GM21515 (cell line): Measurements from ENCODE around the gene GSTCD.
"Not testable (repeated sequence)": the region's sequence is repeated elsewhere in the genome, so short reads cannot be mapped to it uniquely, and the experiment has no call there.

Source experiments
- ATAC-seq: cut with Tn5 transposase; IDR thresholded peaks from one replicate; pipeline ENCODE4 v1.9.1; 2021; ENCODE audit not compliant: unreplicated experiment

Gene GSTCD

DNA sequence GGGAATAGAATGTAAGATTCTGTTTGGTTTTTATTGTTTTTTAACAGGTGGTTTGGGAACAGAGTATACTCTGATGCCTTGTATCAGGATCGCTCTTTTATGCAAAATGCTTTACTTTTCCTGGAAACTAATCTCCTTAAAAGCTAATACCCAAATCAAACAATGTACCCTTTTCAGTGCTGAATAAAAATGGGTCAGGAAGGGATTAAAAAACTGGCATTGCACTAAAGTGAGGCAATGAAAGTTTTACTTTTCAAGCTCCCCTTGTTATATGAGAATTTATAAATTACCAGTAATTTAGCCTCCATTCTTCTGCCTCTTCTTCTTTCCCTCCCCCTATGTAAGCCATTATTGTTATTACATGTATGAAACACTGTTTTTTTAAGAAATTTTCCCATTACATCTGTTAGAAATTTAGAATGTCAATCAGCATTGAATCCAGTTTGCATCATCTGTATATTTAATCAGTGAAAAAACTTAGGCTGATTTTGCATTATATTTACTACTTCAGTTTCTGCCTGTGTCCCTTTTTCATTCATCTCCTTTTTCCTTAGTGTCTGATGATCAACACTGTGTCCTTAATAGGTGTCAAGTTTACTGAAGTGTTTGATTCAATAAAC lies 97.0 kb downstream of the GSTCD start:
- ATAC-seq: no peak

DNA sequence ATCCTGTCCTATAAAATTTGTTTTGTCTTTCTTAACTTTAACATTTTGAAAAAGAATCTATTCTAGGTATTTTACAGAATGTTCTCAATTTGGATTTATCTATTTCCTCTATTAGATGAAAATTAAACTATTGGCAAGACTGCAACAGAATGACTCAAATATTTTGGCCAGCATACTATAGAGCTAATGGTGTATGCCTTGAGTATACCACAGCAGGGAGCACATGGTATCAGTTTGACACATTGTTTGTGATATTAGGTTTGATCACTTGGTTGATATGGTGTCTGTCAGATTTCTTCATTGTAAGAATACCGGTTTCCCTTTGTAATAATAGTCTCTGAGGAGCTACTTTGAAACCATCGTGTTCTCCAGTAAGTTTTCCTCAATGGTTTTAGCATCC lies 98.9 kb downstream of the GSTCD start:
- no peak for ATAC-seq

DNA sequence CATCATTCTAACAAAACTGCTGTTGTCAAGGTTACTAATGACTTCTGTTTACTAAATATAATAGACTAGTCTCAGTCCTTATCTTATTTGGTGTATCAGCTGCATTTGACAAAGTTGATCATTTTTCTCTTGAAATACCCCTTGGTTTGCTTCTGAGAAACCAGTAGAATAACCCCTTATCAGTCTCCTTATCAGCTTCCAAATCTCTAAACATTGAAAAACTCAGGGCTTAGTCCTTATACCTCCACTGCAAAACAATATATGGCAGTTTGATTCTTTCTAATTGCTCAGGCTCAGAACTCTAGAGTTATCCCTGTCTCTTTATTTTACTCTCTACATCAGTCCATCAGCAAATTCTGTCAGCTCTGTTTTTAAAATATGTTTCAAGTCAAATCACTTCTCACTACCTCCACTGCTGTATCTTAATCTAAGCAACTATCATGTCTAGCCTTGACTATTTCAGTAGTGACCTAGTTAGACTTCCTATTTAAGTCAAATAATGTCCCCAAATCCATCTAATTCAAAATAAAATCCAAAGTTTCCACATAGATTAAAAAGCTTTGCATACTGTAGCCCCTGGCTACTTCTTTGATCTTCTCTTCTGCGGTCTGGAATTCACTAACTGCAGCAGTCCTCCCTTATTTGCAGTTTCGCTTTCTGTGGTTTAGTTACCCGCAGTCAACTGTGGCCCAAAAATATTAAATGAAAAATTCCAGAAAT lies 99.6 kb downstream of the GSTCD start:
- no peak for ATAC-seq

DNA sequence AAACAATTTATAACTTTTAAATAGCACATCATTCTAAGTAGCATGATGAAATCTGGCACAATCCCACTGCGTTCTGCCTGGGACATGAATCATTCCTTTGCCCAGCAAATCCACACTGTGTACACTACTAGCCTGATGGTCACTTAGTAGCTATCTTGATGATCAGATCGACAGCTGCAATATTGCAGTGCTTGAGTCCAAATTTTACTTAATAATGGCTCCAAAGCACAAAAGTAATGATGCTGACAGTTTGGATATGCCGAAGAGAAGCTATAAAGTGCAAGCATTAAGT lies 100.1 kb downstream of the GSTCD start:
- ATAC-seq: no peak

DNA sequence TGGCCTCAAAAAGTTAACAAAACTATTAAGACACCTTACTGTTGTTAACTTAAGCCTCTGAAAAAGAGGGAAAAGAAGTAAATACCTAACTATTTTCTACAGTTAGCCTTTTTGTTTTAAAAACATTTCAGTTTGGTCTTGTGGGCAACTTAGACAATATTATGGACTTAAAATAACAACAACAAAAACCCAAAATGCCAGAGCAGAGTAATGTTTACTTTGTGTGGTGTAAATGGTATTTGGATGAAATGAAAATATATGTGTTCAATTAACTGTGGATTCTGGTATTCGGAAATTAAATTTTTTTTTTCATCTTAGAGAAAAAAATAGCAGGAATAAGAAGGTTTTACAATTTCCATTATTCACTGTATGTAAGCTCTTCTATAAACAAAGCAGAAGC lies 107.1 kb downstream of the GSTCD start:
- no peak for ATAC-seq

DNA sequence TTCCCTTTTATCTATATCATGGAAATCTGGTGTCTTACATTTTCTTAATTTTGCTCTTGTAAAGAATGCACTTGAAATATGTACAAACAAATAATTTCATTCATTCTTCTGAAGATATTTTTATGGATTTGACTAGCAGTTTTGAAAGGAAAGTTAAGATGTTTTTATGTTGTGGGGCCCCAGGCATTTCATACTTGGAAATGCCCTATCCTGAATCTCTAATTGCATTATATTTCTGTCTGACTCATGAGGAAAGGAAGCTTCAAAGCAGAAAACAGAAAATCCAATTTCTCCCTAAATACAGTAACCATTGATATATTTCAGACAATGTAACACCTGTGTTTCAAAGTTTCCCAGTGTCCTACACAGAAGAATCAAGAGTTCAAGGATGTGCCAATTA lies 113.5 kb downstream of the GSTCD start:
- ATAC-seq: no peak

DNA sequence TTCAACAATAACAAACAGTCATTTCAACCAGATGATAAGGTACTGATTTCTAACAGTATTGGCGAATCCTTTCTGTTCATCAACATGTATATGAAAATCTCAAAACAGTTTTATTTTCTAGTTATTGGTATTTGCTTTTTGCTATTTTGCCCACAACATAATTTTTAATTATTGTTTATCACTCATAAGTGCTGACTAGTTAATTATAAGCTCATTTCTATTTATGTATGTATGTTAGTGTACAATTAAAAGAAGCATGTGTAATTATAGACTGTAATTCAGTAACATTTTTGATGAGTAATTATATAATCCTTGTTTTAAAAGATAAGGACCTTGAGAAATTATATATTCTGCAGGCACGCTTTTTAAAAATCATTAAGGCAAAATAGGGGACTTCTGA lies 119.5 kb downstream of the GSTCD start:
- ATAC-seq: no peak

DNA sequence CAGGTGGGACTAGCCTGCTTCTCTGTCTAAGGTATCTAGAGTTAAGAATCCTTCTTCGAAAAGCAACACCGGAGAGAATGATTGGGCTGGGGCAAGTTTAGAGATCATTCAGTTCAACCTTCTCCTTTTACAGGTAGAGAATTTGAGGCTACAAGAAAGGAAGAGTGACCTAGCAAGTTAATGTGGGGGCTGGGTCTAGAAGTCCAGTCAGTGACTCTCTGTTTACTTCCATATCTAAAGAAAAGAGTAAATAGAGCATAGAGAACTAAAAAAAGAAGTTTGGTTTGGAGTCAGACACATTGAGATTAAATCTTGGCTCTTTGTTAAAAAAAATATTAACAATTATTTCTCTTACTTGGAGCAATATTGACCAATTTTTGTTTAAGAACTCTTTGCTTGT lies 122.6 kb downstream of the GSTCD start:
- ATAC-seq: no peak

DNA sequence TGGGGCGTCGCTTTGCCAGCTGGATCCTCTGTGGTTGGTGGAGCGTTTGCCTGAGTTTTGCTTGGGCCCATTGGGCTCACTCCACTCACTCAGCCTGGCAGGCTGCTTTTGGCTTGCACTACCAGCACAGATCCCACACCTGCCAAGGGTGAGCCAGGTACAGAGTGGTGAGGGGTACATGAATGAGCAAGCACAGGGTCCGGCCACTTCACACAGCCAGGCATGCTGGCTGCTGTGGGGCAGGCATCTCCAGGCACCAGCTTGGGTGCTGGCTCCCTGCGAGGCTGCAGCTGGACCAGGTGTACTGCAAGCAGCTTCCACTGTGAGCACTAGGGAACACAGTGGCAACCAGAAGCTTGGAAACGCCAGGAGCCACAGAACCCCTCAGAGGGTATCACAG lies 126.6 kb downstream of the GSTCD start:
- ATAC-seq: no peak

DNA sequence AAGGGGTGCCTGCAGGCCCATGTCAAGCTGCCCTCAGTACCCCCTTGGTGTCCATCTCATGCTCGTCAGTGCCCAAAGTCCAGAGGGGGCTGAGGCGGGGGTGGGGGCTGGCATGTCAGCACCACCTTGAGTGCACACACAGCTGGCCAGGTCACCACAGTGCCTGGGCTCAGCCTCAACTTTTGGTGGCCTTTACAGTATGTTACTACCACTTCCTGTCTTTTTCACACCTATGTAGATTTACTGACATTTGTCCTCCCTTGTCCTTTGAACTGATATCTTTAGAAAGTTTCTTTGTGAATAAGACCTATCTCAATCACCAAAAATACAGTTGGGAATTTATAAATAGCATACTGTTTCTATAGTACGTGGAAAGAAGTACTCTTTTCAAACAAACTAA lies 128.0 kb downstream of the GSTCD start:
- no peak for ATAC-seq

DNA sequence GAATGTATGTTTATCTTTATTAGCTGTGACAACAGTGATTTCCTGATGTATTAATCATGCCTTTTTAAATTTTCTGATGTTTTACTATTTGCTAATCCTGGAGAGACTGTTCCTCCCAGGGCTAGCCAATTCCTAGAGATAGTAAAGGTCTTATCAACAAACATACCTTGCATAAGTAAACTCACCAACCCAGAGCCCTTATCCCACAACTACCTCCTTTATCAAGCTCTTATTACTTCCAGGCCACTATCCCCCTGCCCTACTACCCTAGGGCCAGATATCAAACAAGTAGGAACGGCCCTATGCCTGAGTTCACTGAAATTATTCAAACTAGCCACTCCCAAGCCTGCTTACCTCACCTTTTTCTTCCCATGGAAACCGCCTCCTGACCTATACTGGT lies 128.5 kb downstream of the GSTCD start:
- no peak for ATAC-seq

DNA sequence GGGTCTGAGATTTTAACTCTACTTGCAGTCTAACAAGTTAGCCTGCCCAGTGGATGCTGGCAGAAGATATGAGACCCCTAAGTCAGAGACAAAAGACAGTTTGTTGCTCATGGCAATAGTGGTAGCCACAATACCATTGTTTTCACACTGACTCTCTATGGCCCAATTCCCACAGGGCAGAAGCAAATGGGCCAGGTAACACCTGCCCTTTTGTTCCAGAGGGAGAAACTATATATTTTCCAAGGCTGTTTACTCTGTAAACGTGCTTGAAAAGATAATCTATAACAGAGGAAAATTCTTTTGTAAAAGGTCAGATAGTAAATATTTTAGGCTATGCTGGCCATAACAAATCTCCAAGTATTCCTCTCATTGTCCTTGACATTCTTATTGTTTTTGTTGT lies 129.5 kb downstream of the GSTCD start:
- ATAC-seq: no peak

DNA sequence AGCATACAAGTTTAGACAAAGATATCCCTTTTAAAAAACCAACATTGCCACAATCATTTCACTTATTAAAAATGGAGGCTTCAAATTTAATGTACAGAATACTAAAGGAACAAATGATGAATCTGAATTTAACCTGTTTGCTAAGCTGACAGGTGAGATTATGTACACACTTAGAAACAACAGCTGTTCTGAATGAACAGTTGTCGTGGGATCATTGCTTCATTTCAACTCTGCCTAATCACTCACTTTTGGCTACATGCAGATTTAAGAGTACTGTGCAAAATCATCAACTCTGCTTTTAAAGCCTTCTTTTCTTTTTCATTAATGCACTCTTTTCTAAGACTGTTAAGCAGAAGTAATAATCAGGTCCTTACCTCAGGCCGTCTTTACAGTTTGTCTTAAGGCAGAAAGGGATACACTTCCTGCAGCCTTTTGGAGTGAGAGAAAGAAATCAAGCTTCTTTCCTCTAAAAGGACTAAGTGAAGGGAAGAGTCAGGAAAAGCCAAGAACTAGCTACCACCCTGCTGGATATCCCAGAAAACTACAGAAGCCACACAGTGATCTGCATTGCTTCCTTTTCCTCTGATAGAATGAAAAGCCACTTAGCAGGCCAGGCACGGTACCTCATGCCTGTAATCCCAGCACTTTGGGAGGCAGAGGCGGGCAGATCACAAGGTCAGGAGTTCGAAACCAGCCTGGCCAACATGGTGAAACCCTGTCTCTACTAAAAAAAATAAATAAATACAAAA lies 132.0 kb downstream of the GSTCD start:
- no peak for ATAC-seq

DNA sequence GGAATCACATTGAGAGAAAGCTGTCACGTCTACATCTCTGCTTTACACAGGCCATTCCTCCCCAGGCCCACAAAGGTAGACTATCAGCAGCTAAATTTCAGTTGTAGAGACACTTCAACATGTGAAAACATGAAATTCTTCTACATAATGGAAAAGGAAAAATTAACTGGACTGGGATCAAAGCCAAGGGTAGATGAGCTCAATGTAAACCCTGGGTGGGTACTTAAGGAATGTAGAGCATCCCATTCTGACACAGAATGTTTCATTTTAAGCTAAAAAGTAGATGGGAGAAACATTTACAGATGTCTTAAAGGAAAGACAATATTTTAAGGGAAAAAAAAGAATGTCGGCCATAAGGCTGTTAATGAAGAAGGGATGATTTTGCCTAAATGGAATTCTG lies 135.4 kb downstream of the GSTCD start:
- no peak for ATAC-seq

DNA sequence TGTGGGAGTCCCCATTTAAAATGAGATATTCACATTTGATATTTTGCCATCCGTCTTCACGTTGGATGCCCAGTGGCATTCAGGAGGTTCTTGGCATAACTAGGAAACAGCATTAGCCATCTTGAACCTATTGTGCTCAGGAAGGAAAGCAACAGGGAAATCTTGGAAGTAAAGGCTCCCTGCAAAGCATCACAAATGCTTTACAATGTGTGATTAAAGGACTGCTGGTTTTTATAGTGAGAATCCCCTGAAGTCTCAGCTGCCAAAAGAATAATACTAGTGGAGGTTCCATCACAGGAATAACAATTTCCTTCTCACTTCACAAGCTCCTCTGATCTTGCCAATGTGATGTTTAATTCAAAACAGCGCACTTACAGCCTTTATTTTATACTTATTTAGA lies 137.0 kb downstream of the GSTCD start:
- ATAC-seq: no peak

DNA sequence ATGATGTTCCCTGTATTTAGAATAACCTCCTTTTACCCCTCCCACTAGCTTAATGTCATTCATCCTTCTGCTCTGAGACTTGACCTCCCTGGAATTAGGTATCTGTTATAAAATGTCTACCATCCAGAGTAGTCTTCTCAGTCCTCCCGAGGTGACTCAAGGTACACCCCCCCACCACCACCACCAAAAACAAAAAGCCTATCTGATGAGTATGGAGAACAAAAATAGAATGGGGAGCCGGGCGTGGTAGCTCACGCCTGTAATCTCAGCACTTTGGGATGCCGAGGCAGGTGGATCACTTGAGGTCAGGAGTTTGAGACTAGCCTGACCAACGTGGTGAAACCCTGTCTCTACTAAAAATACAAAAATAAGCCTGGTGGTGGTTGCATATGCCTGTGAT lies 139.8 kb downstream of the GSTCD start:
- not testable (repeated sequence) for ATAC-seq

DNA sequence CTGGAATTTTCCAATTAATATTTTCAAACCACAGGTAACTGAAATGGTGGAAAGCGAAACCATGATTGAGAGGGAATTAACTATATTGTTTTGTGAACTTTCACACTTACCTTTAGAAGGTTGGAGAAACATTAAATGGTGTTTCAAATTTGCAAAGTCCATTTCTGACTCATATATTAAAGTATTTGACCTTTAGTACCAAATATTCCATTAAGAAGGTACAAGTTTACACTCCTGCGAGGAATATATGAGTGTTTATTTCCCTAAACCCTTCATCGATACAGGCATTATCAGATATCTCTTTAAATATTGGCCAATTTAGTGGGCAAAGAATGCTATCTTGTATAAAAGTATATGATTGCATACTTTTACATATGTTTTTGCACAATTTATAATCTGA lies 142.6 kb downstream of the GSTCD start:
- ATAC-seq: no peak

DNA sequence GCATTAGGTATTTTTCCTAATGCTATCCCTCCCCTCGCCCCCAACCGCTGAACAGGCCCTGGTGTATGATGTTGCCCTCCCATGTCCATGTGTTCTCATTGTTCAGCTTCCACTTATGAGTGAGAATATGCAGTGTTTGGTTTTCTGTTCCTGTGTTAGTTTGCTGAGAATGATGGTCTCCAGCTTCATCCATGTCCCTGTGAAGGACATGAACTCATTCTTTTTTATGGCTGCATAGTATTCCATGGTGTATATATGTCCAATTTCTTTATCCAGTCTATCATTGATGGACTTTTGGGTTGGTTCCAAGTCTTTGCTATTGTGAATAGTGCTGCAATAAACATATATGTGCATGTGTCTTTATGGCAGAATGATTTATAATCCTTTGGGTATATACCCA lies 143.6 kb downstream of the GSTCD start:
- ATAC-seq: not testable (repeated sequence)

DNA sequence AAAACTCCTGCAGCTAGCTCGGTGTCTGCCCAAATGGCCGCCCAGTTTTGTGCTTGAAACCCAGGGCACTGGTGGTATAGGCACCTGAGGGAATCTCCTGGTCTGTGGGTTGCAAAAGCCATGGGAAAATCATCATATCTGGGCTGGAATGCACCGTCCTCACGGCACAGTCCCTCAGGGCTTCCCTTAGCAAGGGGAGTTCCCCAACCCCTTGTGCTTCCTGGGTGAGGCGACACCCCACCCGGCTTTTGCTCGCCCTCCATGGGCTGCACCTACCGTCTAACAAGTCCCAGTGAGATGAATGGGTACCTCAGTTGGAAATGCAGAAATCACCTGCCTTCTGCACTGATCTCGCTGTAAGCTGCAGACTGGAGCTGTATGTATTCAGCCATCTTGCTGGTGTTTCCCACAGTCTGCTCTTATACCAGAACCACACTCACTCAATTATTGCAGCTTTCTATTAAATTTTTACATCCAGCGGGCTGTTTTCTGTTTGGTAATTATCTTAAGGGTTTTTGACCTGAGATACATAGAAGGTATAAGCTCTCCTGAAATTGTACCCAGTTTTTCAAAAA lies 150.0 kb downstream of the GSTCD start:
- no peak for ATAC-seq

DNA sequence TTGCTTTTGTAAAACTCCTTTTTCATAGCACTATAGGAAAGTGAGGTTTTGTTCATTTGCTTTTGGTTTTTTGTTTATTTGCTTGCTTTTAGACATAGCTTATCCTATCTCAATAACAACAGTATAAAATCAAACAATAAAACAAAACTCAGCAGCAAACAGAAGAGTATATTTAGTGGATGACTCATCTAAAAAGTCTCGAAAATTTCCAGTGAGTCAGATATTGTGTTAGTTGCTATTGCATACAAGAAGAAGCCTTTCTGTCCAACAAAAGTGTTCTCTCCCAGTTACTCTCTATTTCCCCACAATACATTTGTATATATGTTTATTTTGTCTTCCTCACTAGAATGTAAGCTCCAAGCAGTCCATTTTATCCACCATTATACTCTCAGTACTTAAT lies 150.6 kb downstream of the GSTCD start:
- no peak for ATAC-seq

DNA sequence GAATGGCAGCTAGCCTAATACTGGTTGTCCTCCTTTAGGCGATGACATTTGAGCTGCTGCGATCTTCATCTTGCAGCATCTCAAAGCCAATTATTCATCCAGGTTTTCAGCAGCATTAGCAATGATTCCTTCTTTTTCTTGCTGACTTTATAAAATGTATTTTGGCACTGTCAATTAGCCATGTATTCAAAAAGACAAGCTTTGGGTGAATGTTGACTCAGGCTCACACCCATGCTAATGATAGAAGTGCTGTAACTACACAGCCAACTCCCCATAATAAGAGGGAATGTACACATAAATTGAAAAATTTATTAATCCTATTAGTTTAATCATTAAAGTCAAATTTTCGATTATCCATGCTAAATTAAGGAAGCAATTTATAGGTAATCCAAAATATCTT lies 162.4 kb downstream of the GSTCD start:
- no peak for ATAC-seq

DNA sequence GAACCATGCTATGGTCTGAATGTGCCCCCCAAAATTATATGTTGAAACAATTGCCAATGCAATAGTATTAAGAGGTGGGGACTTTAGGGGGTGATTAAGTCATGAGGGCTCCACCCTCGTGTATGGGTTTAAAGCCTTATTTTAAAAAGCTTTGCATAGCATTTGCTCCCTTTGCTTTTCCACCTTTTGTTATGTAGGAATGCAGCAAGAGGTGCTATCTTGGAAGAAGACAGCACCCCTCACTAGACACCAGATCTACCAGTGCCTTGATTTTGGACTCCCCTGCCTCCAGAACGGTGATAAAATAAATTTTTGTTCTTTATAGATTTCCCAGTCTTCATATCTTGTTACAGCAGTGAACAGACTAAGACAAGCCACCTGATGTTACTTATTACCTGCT lies 163.4 kb downstream of the GSTCD start:
- no peak for ATAC-seq
